ENCODE data around the gene CORO2B.

DNA sequence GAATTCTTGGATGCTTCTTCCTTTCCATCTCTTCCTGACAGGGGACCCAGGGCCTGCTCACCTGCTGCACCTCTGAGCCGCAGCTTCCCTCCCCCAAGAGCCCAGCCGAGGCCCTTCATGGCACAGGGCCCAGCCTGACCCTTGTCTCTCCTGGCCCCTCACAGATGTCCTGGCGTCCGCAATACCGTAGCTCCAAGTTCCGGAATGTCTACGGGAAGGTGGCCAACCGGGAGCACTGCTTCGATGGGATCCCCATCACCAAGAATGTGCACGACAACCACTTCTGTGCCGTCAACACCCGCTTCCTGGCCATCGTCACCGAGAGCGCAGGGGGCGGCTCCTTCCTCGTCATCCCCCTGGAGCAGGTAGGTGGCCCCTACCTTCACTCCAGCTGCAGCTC is 66.2 kb downstream of the CORO2B start:
- TF ChIP-seq, protein P1, sequence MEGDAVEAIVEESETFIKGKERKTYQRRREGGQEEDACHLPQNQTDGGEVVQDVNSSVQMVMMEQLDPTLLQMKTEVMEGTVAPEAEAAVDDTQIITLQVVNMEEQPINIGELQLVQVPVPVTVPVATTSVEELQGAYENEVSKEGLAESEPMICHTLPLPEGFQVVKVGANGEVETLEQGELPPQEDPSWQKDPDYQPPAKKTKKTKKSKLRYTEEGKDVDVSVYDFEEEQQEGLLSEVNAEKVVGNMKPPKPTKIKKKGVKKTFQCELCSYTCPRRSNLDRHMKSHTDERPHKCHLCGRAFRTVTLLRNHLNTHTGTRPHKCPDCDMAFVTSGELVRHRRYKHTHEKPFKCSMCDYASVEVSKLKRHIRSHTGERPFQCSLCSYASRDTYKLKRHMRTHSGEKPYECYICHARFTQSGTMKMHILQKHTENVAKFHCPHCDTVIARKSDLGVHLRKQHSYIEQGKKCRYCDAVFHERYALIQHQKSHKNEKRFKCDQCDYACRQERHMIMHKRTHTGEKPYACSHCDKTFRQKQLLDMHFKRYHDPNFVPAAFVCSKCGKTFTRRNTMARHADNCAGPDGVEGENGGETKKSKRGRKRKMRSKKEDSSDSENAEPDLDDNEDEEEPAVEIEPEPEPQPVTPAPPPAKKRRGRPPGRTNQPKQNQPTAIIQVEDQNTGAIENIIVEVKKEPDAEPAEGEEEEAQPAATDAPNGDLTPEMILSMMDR (IDR thresholded peaks at IDR 0.05), result no peak
- no peak for TF ChIP-seq POLR2A (IDR thresholded peaks at IDR 0.05)
